ENCODE results near the gene TRMT2A. TPM values are rescaled to one million over a fixed set of nuclear protein-coding genes. Genes with fewer than 3 reads are reported as not detected.

Gene TRMT2A
- total and polyA plus RNA-seq, 10 of the 15 experiments (the other 5 are each of a cell fraction or from before 2014, with no cell fraction given) = 0.29 to 97.0 (median 57.9) TPM

DNA sequence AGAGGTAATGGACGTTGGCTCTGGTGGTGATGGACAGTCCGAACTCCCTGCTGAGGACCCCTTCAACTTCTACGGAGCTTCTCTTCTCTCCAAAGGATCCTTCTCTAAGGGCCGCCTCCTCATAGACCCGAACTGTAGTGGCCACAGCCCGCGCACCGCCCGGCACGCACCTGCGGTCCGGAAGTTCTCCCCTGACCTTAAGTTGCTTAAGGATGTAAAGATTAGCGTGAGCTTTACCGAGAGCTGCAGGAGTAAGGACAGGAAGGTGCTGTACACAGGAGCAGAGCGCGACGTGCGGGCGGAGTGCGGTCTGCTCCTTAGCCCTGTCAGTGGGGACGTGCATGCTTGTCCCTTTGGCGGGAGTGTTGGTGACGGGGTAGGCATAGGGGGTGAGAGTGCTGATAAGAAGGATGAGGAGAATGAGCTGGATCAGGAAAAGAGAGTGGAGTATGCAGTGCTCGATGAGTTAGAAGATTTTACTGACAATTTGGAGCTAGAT, 30.9 kb downstream of the TRMT2A start (continued):
- TF ChIP-seq, protein P1, sequence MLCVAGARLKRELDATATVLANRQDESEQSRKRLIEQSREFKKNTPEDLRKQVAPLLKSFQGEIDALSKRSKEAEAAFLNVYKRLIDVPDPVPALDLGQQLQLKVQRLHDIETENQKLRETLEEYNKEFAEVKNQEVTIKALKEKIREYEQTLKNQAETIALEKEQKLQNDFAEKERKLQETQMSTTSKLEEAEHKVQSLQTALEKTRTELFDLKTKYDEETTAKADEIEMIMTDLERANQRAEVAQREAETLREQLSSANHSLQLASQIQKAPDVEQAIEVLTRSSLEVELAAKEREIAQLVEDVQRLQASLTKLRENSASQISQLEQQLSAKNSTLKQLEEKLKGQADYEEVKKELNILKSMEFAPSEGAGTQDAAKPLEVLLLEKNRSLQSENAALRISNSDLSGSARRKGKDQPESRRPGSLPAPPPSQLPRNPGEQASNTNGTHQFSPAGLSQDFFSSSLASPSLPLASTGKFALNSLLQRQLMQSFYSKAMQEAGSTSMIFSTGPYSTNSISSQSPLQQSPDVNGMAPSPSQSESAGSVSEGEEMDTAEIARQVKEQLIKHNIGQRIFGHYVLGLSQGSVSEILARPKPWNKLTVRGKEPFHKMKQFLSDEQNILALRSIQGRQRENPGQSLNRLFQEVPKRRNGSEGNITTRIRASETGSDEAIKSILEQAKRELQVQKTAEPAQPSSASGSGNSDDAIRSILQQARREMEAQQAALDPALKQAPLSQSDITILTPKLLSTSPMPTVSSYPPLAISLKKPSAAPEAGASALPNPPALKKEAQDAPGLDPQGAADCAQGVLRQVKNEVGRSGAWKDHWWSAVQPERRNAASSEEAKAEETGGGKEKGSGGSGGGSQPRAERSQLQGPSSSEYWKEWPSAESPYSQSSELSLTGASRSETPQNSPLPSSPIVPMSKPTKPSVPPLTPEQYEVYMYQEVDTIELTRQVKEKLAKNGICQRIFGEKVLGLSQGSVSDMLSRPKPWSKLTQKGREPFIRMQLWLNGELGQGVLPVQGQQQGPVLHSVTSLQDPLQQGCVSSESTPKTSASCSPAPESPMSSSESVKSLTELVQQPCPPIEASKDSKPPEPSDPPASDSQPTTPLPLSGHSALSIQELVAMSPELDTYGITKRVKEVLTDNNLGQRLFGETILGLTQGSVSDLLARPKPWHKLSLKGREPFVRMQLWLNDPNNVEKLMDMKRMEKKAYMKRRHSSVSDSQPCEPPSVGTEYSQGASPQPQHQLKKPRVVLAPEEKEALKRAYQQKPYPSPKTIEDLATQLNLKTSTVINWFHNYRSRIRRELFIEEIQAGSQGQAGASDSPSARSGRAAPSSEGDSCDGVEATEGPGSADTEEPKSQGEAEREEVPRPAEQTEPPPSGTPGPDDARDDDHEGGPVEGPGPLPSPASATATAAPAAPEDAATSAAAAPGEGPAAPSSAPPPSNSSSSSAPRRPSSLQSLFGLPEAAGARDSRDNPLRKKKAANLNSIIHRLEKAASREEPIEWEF (IDR thresholded peaks at IDR 0.05; ENCODE audit: insufficient replicate concordance, low read depth, low read length) = no peak

DNA sequence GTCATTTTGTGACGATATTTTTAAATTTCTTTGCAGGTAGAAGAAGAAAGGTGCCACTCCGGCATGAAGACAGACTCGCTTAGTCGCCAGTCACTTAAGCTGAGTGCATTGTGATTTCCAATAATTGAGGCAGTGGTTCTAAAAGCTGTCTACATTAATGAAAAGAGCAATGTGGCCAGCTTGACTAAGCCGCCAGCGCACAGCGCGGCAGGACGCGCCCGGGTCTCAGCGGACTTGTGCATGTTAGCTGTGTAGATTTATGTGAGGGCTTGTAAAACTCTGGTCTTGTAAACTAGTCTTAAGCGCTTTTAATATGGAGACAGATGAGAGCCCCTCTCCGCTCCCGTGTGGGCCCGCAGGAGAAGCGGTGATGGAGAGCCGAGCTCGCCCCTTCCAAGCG, 31.4 kb downstream of the TRMT2A start:
- ChIA-PET RAD21 (ENCODE audit: unreplicated experiment) (no interaction called here), POLR2A (no interaction called here), SMC1A (ENCODE audit: uncharacterized antibody, unreplicated experiment) (no interaction called here), CTCF (no interaction called here)
- Histone ChIP-seq H2AFZ (ENCODE audit: control insufficient read depth, low read depth, low read length) (no peak overlapping the region), H3K9ac (ENCODE audit: control insufficient read depth, insufficient read depth, low read length) (no peak overlapping the region), H3K4me3 (no peak overlapping the region), H3K27me3 (replicated peaks in 1 of 2; ENCODE audit: control insufficient read depth in 2 of 2, insufficient read depth in 2 of 2, low read length in 1 of 2) (no peaks in the 10 kb centered on the region), H3K27ac (ENCODE audit: control insufficient read depth, insufficient read depth) (no peak overlapping the region), H3K4me2 (ENCODE audit: control insufficient read depth, insufficient read depth) (no peak overlapping the region), H3K4me1 (ENCODE audit: control insufficient read depth, insufficient read depth, low read length) (peaks cover 8% of the 10 kb centered on the region), H3K79me2 (ENCODE audit: control insufficient read depth, insufficient read depth, low read length) (peaks cover 47% of the 10 kb centered on the region), H3K36me3 (ENCODE audit: control insufficient read depth in 2 of 2, insufficient read depth in 2 of 2, low read length in 1 of 2) (peaks cover 23 to 28% of the 10 kb centered on the region in 2 experiments), H3K9me3 (replicated peaks; ENCODE audit: control insufficient read depth, insufficient read depth, low read length) (no peaks in the 10 kb centered on the region), H4K20me1 (ENCODE audit: control insufficient read depth, insufficient read depth) (no peaks in the 10 kb centered on the region)
- no peak for FAIRE-seq
- no peak for DNase-seq (ENCODE audit: low read depth, low spot score)
- ATAC-seq = no peak
- in situ Hi-C loops (cut with MboI) = no loop called here
- intact Hi-C loops (cut with micrococcal nuclease; ENCODE audit: unreplicated experiment) = no loop called here
- no TSS peak for BruUV-seq (replicated peaks)
- WGBS (ENCODE audit: insufficient coverage, insufficient replicate concordance, low lambda C conversion rate, missing lambda C conversion rate) = 96% methylated on average over 20 of the region's 20 CpGs
- no peak for TF ChIP-seq SRF (IDR thresholded peaks at IDR 0.05; ENCODE audit: low read depth in 2 of 2, low read length in 2 of 2)
- no peak for TF ChIP-seq NBN (IDR thresholded peaks at IDR 0.05)
- no peak for TF ChIP-seq NFYB (IDR thresholded peaks at IDR 0.05; ENCODE audit: insufficient read depth, low read depth, low read length)
- no peak for TF ChIP-seq YBX1 (IDR thresholded peaks at IDR 0.05)
- TF ChIP-seq WRNIP1 (IDR thresholded peaks at IDR 0.05; ENCODE audit: borderline replicate concordance, low read depth, low read length) = no peak
- TF ChIP-seq CHD1 (IDR thresholded peaks at IDR 0.05; ENCODE audit: low read depth, low read length) = no peak
- TF ChIP-seq BRCA1 (IDR thresholded peaks at IDR 0.05; ENCODE audit: low read depth, low read length) = no peak
- TF ChIP-seq MXI1 (IDR thresholded peaks at IDR 0.05; ENCODE audit: low read depth, low read length) = no peak
- no peak for TF ChIP-seq ETV6 (conservative IDR thresholded peaks at IDR 0.05 in 1 of 2, IDR thresholded peaks at IDR 0.05 in 1 of 2; ENCODE audit: borderline replicate concordance in 1 of 2, low read depth in 1 of 2)
- no peak for TF ChIP-seq SMAD1 (IDR thresholded peaks at IDR 0.05; ENCODE audit: low read depth, partially characterized antibody)
- no peak for TF ChIP-seq NFYA (IDR thresholded peaks at IDR 0.05; ENCODE audit: borderline replicate concordance, low read depth, low read length)
- no peak for TF ChIP-seq SMAD5 (IDR thresholded peaks at IDR 0.05; ENCODE audit: low read depth)
- no peak for TF ChIP-seq FOS (IDR thresholded peaks at IDR 0.05; ENCODE audit: borderline replicate concordance, extremely low read depth, insufficient read length)
- TF ChIP-seq ZSCAN29 (IDR thresholded peaks at IDR 0.05) = no peak
- no peak for TF ChIP-seq YY1 (IDR thresholded peaks at IDR 0.05; ENCODE audit: low read depth, low read length)
- no peak for TF ChIP-seq HDAC2 (IDR thresholded peaks at IDR 0.05)

Measured in GM12878 (cell line).